Parathyroid adenoma (tissue), 2 donors: ENCODE data around the gene VASP.

Experiments used
- H2AFZ ChIP-seq: fragments of 300-600 bp; sonication (generic); one replicate; pipeline ENCODE4 v1.7.0; 2017; ENCODE audit warnings: antibody characterized with exemption, mild to moderate bottlenecking
- H3K27ac ChIP-seq: fragments of 300-600 bp; sonication (generic); one replicate; pipeline ENCODE4 v1.7.0; 2017
- H3K27me3 ChIP-seq: fragments of 300-600 bp; sonication (generic); one replicate; pipeline ENCODE4 v1.7.0; 2017; ENCODE audit warnings: low read length; ENCODE audit not compliant: control insufficient read depth, insufficient read depth
- H3K36me3 ChIP-seq: fragments of 300-600 bp; sonication (generic); one replicate; pipeline ENCODE4 v1.7.0; 2017; ENCODE audit warnings: low read length; ENCODE audit not compliant: control insufficient read depth, insufficient read depth
- H3K4me1 ChIP-seq: fragments of 300-600 bp; sonication (generic); one replicate; pipeline ENCODE4 v1.7.0; 2017; ENCODE audit warnings: control low read depth
- H3K4me2 ChIP-seq: fragments of 300-600 bp; sonication (generic); one replicate; pipeline ENCODE4 v1.7.0; 2017; ENCODE audit warnings: low read length
- H3K4me3 ChIP-seq: fragments of 300-600 bp; sonication (generic); one replicate; pipeline ENCODE4 v1.7.0; 2017; ENCODE audit warnings: low read depth, low read length
- H3K79me2 ChIP-seq: fragments of 300-600 bp; sonication (generic); one replicate; pipeline ENCODE4 v1.7.0; 2017; ENCODE audit warnings: control low read depth
- H3K9ac ChIP-seq: fragments of 300-600 bp; sonication (generic); one replicate; pipeline ENCODE4 v1.7.0; 2017; ENCODE audit warnings: mild to moderate bottlenecking
- H3K9me3 ChIP-seq: fragments of 300-600 bp; sonication (generic); one replicate; pipeline ENCODE4 v1.7.0; 2017; ENCODE audit warnings: low read length; ENCODE audit not compliant: control insufficient read depth
- CTCF ChIP-seq: fragments of 300-600 bp; sonication (generic); IDR thresholded peaks from one replicate; pipeline ENCODE4 v1.7.0; 2017; ENCODE audit warnings: antibody characterized with exemption, mild to moderate bottlenecking
- donor health status: primary hyperparathyroidism.

The VASP gene

DNA sequence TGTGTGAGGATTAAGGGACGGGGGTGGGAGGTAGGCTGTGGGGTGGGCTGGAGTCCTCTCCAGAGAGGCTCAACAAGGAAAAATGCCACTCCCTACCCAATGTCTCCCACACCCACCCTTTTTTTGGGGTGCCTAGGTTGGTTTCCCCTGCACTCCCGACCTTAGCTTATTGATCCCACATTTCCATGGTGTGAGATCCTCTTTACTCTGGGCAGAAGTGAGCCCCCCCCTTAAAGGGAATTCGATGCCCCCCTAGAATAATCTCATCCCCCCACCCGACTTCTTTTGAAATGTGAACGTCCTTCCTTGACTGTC lies 34.0 kb upstream of the VASP start:
- H3K9ac ChIP-seq: no peak overlapping the region
- H3K4me1 ChIP-seq: peaks cover 23% of the 10 kb centered on the region
- no peaks in the 10 kb centered on the region for H3K9me3 ChIP-seq
- no peak overlapping the region for H3K4me2 ChIP-seq
- H2AFZ ChIP-seq: no peak overlapping the region
- no peaks in the 10 kb centered on the region for H3K27me3 ChIP-seq
- no peaks in the 10 kb centered on the region for H3K36me3 ChIP-seq
- H3K79me2 ChIP-seq: no peaks in the 10 kb centered on the region
- no peak for TF ChIP-seq CTCF
- no peak overlapping the region for H3K4me3 ChIP-seq
- no peak overlapping the region for H3K27ac ChIP-seq

GRCh38 chr19:45473682-45474605 lies 33.3 kb upstream of the VASP start:
- Histone ChIP-seq H3K9ac (no peak overlapping the region), H3K4me2 (no peak overlapping the region), H3K36me3 (no peaks in the 10 kb centered on the region), H3K4me3 (no peak overlapping the region), H3K9me3 (no peaks in the 10 kb centered on the region), H2AFZ (no peak overlapping the region), H3K27ac (no peak overlapping the region), H3K27me3 (no peaks in the 10 kb centered on the region), H3K4me1 (peaks cover 20% of the 10 kb centered on the region), H3K79me2 (no peaks in the 10 kb centered on the region)
- TF ChIP-seq CTCF: no peak

- Histone ChIP-seq H3K9me3 (no peaks in the 10 kb centered on the region), H3K27ac (no peak overlapping the region), H3K9ac (no peak overlapping the region), H3K36me3 (no peaks in the 10 kb centered on the region), H3K4me2 (no peak overlapping the region), H3K4me3 (no peak overlapping the region), H3K4me1 (peaks cover 18% of the 10 kb centered on the region), H3K79me2 (no peaks in the 10 kb centered on the region), H2AFZ (no peak overlapping the region), H3K27me3 (no peaks in the 10 kb centered on the region)
- no peak for TF ChIP-seq CTCF
Observed at GRCh38 chr19:45474606-45475521, 32.4 kb upstream of the VASP start.

DNA sequence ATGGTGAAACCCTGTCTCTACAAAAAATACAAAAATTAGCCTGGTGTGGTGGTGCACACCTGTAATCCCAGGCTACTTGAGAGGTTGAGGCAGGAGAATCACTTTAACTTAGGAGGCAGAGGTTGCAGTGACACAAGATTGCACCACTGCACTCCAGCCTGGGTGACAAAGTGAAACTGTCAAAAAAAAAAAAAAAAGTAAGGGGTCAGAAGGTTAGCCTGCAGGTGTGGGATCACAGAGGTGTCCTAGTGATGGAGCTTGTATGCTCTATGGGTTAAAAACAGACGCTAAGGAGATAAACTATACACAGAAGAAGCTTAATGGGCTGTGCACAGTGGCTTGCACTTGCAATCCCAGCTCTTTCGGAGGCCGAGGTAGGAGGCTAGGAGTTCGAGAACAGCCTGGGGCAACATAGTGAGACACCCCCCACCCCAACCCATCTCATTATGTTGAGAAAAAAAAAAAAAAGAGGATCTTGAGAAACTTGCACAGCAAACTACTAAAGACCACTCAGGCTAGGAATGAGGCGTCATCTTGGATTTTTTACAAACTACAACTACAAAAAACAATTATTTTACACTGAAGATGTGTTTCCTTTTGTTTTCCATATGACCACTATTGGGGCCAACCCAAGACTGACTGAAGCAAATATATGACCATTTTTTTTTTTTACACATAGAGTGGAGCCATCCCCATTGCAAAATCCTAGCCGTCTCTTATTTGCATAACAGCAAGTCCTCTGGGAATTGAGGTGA lies 31.6 kb upstream of the VASP start:
- Histone ChIP-seq H3K9me3 (no peaks in the 10 kb centered on the region), H3K9ac (no peak overlapping the region), H3K4me1 (peaks cover 13% of the 10 kb centered on the region), H3K79me2 (no peaks in the 10 kb centered on the region), H3K4me3 (no peak overlapping the region), H3K4me2 (no peak overlapping the region), H3K27me3 (no peaks in the 10 kb centered on the region), H2AFZ (no peak overlapping the region), H3K36me3 (no peaks in the 10 kb centered on the region), H3K27ac (no peak overlapping the region)
- no peak for TF ChIP-seq CTCF
